K562 (cell line): ENCODE data around the gene FDX2. TPM values are rescaled to one million over a fixed set of nuclear protein-coding genes. Genes with fewer than 3 reads are reported as not detected.

Source experiments
- ATF6 ChIP-seq: sonication (generic); formaldehyde crosslinking; IDR thresholded peaks from 2 replicates; pipeline ENCODE4 v1.4.0; 2020; ENCODE audit warnings: mild to moderate bottlenecking, missing genetic modification reagents
- CBFB ChIP-seq: sonication (generic); formaldehyde crosslinking; IDR thresholded peaks from 2 replicates; pipeline ENCODE4 v1.4.0; 2020; ENCODE audit warnings: mild to moderate bottlenecking, missing genetic modification reagents
- CBX8 ChIP-seq: fragments of 200-600 bp; sonication (generic); IDR thresholded peaks from 2 replicates; pipeline ENCODE4 v1.6.1; 2012; ENCODE audit warnings: borderline replicate concordance, mixed run types, low read depth, mild to moderate bottlenecking, moderate library complexity, mixed read lengths, low read length, control low read depth, inconsistent platforms; ENCODE audit not compliant: poor library complexity, severe bottlenecking; ENCODE audit errors: extremely low read depth
- CREB1 ChIP-seq, 2 experiments: sonication (generic) in 1 of 2; formaldehyde crosslinking in 1 of 2; IDR thresholded peaks; 2 replicates each; pipeline versions ENCODE4 v1.6.1 to v1.8.0; 2012 to 2022; ENCODE audit warnings: inconsistent platforms in 1 of 2, mild to moderate bottlenecking in 1 of 2, missing genetic modification reagents in 1 of 2, moderate library complexity in 1 of 2
- CREBBP ChIP-seq: IDR thresholded peaks from one replicate; pipeline ENCODE4 v1.6.1; 2012; ENCODE audit warnings: low read depth, mild to moderate bottlenecking, control low read depth, inconsistent platforms, low read length
- HINFP ChIP-seq: fragments of 450-650 bp; conservative IDR thresholded peaks from 2 replicates; pipeline ENCODE4 v1.6.1; 2016; ENCODE audit warnings: missing genetic modification characterization, low read depth, mild to moderate bottlenecking, control low read depth, missing compliant biosample characterization
- HMGN3 ChIP-seq: IDR thresholded peaks from 2 replicates; pipeline ENCODE4 v1.6.1; 2011; ENCODE audit warnings: borderline replicate concordance, low read depth, mild to moderate bottlenecking, mixed read lengths, low read length; ENCODE audit not compliant: insufficient read length; ENCODE audit errors: extremely low read depth
- KLF13 ChIP-seq: fragments of 450-650 bp; IDR thresholded peaks from 2 replicates; pipeline ENCODE4 v1.6.1; 2016; ENCODE audit warnings: missing genetic modification characterization, low read depth, mild to moderate bottlenecking, missing compliant biosample characterization, moderate library complexity, borderline replicate concordance
- MLLT1 ChIP-seq, 2 experiments: fragments of 450-650 bp; IDR thresholded peaks; 2 replicates each; pipeline ENCODE4 v1.6.1; 2016
- NELFE ChIP-seq: IDR thresholded peaks from 2 replicates; pipeline ENCODE4 v1.6.1; 2011; ENCODE audit warnings: mild to moderate bottlenecking; ENCODE audit not compliant: insufficient read depth, insufficient read length
- RFX5 ChIP-seq: IDR thresholded peaks from 2 replicates; pipeline ENCODE4 v1.6.1; 2011; ENCODE audit warnings: low read depth, mild to moderate bottlenecking, improper control_type of control experiment, low read length
- SMARCB1 ChIP-seq: IDR thresholded peaks from 2 replicates; pipeline ENCODE4 v1.6.1; 2011; ENCODE audit warnings: improper control_type of control experiment, low read depth; ENCODE audit not compliant: insufficient read length
- STAT5A ChIP-seq: IDR thresholded peaks from 2 replicates; pipeline ENCODE4 v1.6.1; 2012; ENCODE audit warnings: low read length, inconsistent platforms, borderline replicate concordance
- THRA ChIP-seq: fragments of 450-650 bp; IDR thresholded peaks from 2 replicates; pipeline ENCODE4 v1.6.1; 2017; ENCODE audit warnings: mild to moderate bottlenecking, moderate library complexity
- ZBTB12 ChIP-seq: fragments of 250-450 bp; sonication (Bioruptor Pico); IDR thresholded peaks from 2 replicates; pipeline ENCODE4 v1.4.0; 2020
- ZKSCAN3 ChIP-seq: fragments of 250-450 bp; sonication (Bioruptor Pico); IDR thresholded peaks from 2 replicates; pipeline ENCODE4 v1.4.0; 2020
- ZNF507 ChIP-seq: conservative IDR thresholded peaks from 2 replicates; pipeline ENCODE4 v1.6.1; 2017; ENCODE audit warnings: missing genetic modification characterization, missing compliant biosample characterization
- ZNF644 ChIP-seq: fragments of 200-800 bp; sonication (Bioruptor generic); IDR thresholded peaks from 2 replicates; pipeline ENCODE4 v1.6.1; 2016; ENCODE audit warnings: low read depth, missing genetic modification characterization, missing compliant biosample characterization
- polyA plus RNA-seq, 8 experiments: library from polyadenylated mRNA; depleted of rRNA in 4 of 8; stranded (reverse) in 5 of 8; unstranded in 3 of 8; fragments of >200 nt; fragmentation: Nextera tagmentation in 2 of 8; fragmentation: Illumina TruSeq in 1 of 8; extraction: Ambion mirVana in 2 of 8; extraction: Trizol in 1 of 8; gene quantifications; 2 replicates each; pipeline versions ENCODE4 v1.2.1 to v1.2.3, GENCODE V29; 2011 to 2014; ENCODE audit warnings: inconsistent platforms in 1 of 8, missing spikeins in 1 of 8
- total RNA-seq, 7 experiments: library from RNA; depleted of rRNA in 6 of 7; stranded (reverse); fragments of >200 nt in 6 of 7; fragmentation: Illumina TruSeq in 2 of 7; extraction: Trizol in 2 of 7; gene quantifications; 2 replicates each; pipeline versions ENCODE4 v1.2.1 to v1.2.3, GENCODE V29; 2011 to 2021; ENCODE audit warnings: low replicate concordance in 1 of 7

Gene FDX2
- total and polyA plus RNA-seq, 9 of the 15 experiments (the other 6 are each of a cell fraction or from before 2014, with no cell fraction given) = 2.5 to 49.8 (median 29.7) TPM

GRCh38 chr19:10333758-10334587, 18.2 kb upstream of the FDX2 start (continued):
- TF ChIP-seq MLLT1 (IDR thresholded peaks at IDR 0.05) = no peak
- TF ChIP-seq ZNF644 (tag) = no peak
- no peak for TF ChIP-seq SMARCB1
- 0 out of 2 replicates have a peak, but pooled peaks have one; percentile 65 for TF ChIP-seq ATF6 (CRISPR knock-in tag)
- TF ChIP-seq RFX5 = no peak
- no peak for TF ChIP-seq CREBBP
- TF ChIP-seq ZKSCAN3 = no peak
- TF ChIP-seq KLF13 (tag) = no peak
- peak; percentile 25; the same call in 1 of the 2 replicates for TF ChIP-seq CREB1 (IDR thresholded peaks at IDR 0.05)
- no peak for TF ChIP-seq CREB1 (CRISPR knock-in tag; IDR thresholded peaks at IDR 0.05)
- no peak for TF ChIP-seq THRA
- TF ChIP-seq STAT5A = no peak; the same call in 1 of the 2 replicates
- TF ChIP-seq NELFE = no peak
- no peak for TF ChIP-seq CBX8
- no peak for TF ChIP-seq ZBTB12 (CRISPR knock-in tag)
- no peak for TF ChIP-seq HMGN3
- peak; percentile 86; the same call in 1 of the 2 replicates for TF ChIP-seq CBFB (CRISPR knock-in tag)
- TF ChIP-seq ZNF507 (tag) = no peak
- no peak for TF ChIP-seq HINFP (tag)
